Osteocyte (in vitro differentiated cells): ENCODE results near the gene PTGER4. TPM values are rescaled to one million over a fixed set of nuclear protein-coding genes. Genes with fewer than 3 reads are reported as not detected.
"Not testable (repeated sequence)": the region's sequence is repeated elsewhere in the genome, so short reads cannot be mapped to it uniquely, and the experiment has no call there.

Source experiments
- DNase-seq: peaks from one replicate; pipeline ENCODE4 v3.0.0; 2021; ENCODE audit warnings: mixed read lengths; ENCODE audit not compliant: unreplicated experiment; ENCODE audit errors: extremely low spot score
- H3K27ac Mint-ChIP-seq: one replicate; pipeline ENCODE4 v1.8.0; 2021; ENCODE audit warnings: mild to moderate bottlenecking, mixed read lengths; ENCODE audit not compliant: unreplicated experiment
- H3K27me3 Mint-ChIP-seq: one replicate; pipeline ENCODE4 v1.8.0; 2021; ENCODE audit warnings: mixed read lengths; ENCODE audit not compliant: unreplicated experiment
- H3K36me3 Mint-ChIP-seq: one replicate; pipeline ENCODE4 v1.8.0; 2021; ENCODE audit warnings: mixed read lengths; ENCODE audit not compliant: unreplicated experiment
- H3K4me1 Mint-ChIP-seq: one replicate; pipeline ENCODE4 v1.8.0; 2021; ENCODE audit warnings: mixed read lengths; ENCODE audit not compliant: unreplicated experiment
- H3K4me3 Mint-ChIP-seq: one replicate; pipeline ENCODE4 v1.8.0; 2021; ENCODE audit warnings: mild to moderate bottlenecking, moderate library complexity, mixed read lengths; ENCODE audit not compliant: unreplicated experiment
- H3K9me3 Mint-ChIP-seq: one replicate; pipeline ENCODE4 v1.8.0; 2021; ENCODE audit warnings: mixed read lengths; ENCODE audit not compliant: unreplicated experiment
- total RNA-seq: library from RNA; stranded (reverse); gene quantifications from 2 replicates; pipeline ENCODE4 v1.2.1, GENCODE V29; 2021
- TF ChIP-seq, protein P1 (sequence below): fragments of 200-600 bp; sonication (generic); IDR thresholded peaks from 2 replicates; pipeline ENCODE4 v1.5.0; 2021; ENCODE audit warnings: antibody characterized with exemption, mild to moderate bottlenecking, moderate library complexity

PTGER4 gene
- total RNA-seq, 1 donor from 2014 or later = 70.0 TPM

DNA sequence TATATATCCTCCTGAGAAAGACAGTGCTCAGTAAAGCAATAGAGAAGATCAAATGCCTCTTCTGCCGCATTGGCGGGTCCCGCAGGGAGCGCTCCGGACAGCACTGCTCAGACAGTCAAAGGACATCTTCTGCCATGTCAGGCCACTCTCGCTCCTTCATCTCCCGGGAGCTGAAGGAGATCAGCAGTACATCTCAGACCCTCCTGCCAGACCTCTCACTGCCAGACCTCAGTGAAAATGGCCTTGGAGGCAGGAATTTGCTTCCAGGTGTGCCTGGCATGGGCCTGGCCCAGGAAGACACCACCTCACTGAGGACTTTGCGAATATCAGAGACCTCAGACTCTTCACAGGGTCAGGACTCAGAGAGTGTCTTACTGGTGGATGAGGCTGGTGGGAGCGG is 12.2 kb downstream of the PTGER4 start:
- Mint-ChIP-seq H3K27me3 (no peaks in the 10 kb centered on the region), H3K27ac (no peak overlapping the region), H3K4me3 (no peak overlapping the region), H3K9me3 (peaks cover 7% of the 10 kb centered on the region), H3K4me1 (peaks cover 41% of the 10 kb centered on the region), H3K36me3 (peaks cover 54% of the 10 kb centered on the region)
- DNase-seq = no peak
- TF ChIP-seq, protein P1, sequence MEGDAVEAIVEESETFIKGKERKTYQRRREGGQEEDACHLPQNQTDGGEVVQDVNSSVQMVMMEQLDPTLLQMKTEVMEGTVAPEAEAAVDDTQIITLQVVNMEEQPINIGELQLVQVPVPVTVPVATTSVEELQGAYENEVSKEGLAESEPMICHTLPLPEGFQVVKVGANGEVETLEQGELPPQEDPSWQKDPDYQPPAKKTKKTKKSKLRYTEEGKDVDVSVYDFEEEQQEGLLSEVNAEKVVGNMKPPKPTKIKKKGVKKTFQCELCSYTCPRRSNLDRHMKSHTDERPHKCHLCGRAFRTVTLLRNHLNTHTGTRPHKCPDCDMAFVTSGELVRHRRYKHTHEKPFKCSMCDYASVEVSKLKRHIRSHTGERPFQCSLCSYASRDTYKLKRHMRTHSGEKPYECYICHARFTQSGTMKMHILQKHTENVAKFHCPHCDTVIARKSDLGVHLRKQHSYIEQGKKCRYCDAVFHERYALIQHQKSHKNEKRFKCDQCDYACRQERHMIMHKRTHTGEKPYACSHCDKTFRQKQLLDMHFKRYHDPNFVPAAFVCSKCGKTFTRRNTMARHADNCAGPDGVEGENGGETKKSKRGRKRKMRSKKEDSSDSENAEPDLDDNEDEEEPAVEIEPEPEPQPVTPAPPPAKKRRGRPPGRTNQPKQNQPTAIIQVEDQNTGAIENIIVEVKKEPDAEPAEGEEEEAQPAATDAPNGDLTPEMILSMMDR = no peak

DNA sequence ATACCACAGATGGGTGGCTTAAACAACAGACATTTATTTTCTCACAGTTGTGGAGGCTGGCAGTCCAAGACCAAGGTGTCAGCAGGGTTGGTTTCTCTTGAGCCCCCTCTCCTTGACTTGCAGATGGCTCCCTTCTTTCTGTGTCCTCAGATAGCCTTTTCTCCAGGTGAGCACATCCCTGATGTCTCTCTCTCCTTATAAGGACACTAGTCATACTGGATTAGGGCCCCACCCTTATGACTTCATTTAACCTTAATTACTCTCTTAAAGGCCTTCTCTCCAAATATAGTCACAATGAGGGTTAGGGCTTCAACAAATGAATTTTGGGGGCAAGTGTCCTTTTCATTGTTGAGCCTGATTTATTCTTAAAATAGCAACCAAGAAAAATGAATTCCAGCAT is 14.7 kb downstream of the PTGER4 start:
- peaks cover 54% of the 10 kb centered on the region for H3K36me3 Mint-ChIP-seq
- TF ChIP-seq, protein P1 = no peak
- H3K4me1 Mint-ChIP-seq = peaks cover 17% of the 10 kb centered on the region
- H3K27me3 Mint-ChIP-seq = no peaks in the 10 kb centered on the region
- no peak for DNase-seq
- H3K9me3 Mint-ChIP-seq = peaks cover 10% of the 10 kb centered on the region
- H3K27ac Mint-ChIP-seq = no peak overlapping the region
- no peak overlapping the region for H3K4me3 Mint-ChIP-seq

DNA sequence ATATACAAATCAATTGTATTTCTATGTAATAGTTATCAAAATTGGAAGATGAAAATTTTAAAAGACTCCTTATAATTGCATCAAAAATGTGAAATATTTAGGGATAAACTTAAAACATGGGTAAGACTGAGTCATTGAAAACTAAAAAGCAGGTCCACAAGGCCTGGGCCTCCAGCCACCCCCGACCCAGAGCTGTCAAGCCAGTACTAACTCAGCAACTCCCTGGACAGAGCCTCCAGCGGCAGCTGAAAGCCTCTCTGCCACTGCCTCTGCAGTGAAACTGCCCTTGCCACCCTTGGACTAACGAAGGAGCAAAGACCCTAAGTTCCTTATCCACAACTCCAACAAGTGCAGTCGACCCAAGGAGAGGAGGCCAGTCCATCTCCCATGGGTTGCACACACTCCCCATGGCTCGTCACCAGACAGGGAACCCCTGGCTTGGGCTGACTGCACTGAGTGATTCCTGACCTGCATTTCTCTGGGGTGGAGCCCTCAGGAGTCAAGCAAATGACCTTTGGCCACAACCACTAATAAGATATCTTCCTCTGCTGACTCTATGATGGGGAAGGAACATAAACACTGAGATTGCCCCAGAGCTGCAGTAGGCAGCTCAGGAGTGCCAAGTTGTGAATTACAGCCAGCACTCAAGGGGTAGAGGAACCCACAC is 20.5 kb downstream of the PTGER4 start:
- H3K4me3 Mint-ChIP-seq = no peak overlapping the region
- TF ChIP-seq, protein P1 = no peak
- H3K27me3 Mint-ChIP-seq = no peaks in the 10 kb centered on the region
- peaks cover 2% of the 10 kb centered on the region for H3K4me1 Mint-ChIP-seq
- peaks cover 70% of the 10 kb centered on the region for H3K36me3 Mint-ChIP-seq
- DNase-seq = no peak
- H3K9me3 Mint-ChIP-seq = peaks cover 56% of the 10 kb centered on the region
- H3K27ac Mint-ChIP-seq = no peak overlapping the region

DNA sequence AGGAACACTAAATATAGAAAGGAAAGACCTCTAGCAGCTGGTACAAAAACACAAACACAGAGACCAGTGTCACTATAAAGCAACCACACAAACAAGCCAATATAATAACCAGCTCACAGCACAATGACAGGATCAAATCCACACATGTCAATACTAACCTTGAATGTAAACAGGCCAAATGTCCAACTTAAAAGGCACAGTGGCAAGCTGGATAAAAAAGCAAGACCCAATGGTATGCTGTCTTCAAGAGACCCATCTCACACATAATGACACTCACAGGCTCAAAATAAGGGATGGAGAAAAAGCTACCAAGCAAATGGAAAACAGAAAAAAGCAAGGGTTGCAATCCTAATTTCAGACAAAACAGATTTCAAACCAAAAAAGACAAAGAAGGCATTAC is 22.3 kb downstream of the PTGER4 start:
- not testable (repeated sequence) for H3K4me3 Mint-ChIP-seq, H3K4me1 Mint-ChIP-seq, DNase-seq, H3K27ac Mint-ChIP-seq, H3K27me3 Mint-ChIP-seq
- H3K36me3 Mint-ChIP-seq = peaks cover 65% of the 10 kb centered on the region
- H3K9me3 Mint-ChIP-seq = peaks cover 56% of the 10 kb centered on the region

DNA sequence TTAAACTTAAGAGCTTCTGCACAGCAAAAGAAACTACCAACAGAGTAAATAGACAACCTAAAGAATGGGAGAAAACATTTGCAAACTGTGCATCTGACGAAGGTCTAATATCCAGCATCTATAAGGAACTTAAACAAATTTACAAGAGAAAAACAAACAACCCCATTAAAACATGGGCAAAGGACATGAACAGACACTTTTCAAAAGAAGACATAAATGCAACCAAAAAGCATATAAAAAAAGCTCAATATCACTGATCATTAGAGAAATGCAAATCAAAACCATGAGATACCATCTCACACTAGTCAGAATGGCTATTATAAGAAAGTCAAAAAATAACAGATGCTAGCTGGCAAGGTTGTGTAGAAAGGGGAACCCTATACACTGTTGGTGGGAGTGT is 25.8 kb downstream of the PTGER4 start:
- H3K27me3 Mint-ChIP-seq, H3K4me1 Mint-ChIP-seq, H3K4me3 Mint-ChIP-seq, DNase-seq, H3K27ac Mint-ChIP-seq: not testable (repeated sequence)
- Mint-ChIP-seq H3K36me3 (peaks cover 66% of the 10 kb centered on the region), H3K9me3 (peaks cover 66% of the 10 kb centered on the region)

DNA sequence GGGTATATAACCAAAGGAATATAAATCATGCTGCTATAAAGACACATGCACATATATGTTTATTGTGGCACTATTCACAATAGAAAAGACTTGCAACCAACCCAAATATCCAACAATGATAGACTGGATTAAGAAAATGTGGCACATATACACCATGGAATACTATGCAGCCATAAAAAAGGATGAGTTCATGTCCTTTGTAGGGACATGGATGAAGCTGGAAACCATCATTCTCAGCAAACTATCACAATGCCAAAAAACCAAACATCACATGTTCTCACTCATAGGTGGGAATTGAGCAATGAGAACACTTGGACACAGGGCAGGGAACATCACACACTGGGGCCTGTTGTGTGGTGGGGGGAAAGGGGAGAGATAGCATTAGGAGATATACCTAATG is 30.9 kb downstream of the PTGER4 start:
- H3K27ac Mint-ChIP-seq, DNase-seq, H3K4me1 Mint-ChIP-seq, H3K4me3 Mint-ChIP-seq, H3K27me3 Mint-ChIP-seq: not testable (repeated sequence)
- peaks cover 20% of the 10 kb centered on the region for H3K9me3 Mint-ChIP-seq
- peaks cover 33% of the 10 kb centered on the region for H3K36me3 Mint-ChIP-seq
